ENCODE measurements around the gene ZNF678.
"Not testable (repeated sequence)": the region's sequence is repeated elsewhere in the genome, so short reads cannot be mapped to it uniquely, and the experiment has no call there.

GRCh38 chr1:227596222-227596621 lies 32.9 kb downstream of the ZNF678 start:
- TF ChIP-seq YY1, SP1 (IDR thresholded peaks at IDR 0.05; ENCODE audit: low read depth, low read length): not testable (repeated sequence)

Measured in H1 (cell line).